A673 (cell line): Measurements from ENCODE around the gene ZNF280D. TPM values are rescaled to one million over a fixed set of nuclear protein-coding genes. Genes with fewer than 3 reads are reported as not detected.

Experiments
- BruUV-seq: library from RNA; stranded (reverse); fragments of 400-500 nt; replicated peaks from 2 replicates; lab custom pipeline; 2021; lab: Mats Ljungman, UMichigan
- CTCF ChIA-PET: fragments of 300-600 bp; sonication (Branson Sonifier 250); formaldehyde crosslinking; loops from one replicate; lab custom pipeline; 2022; ENCODE audit warnings: antibody characterized with exemption; lab: Charles Lee
- POLR2A ChIA-PET: fragments of 300-600 bp; sonication (Branson Sonifier 250); formaldehyde crosslinking; loops from one replicate; lab custom pipeline; 2022; ENCODE audit warnings: antibody characterized with exemption; ENCODE audit not compliant: low non-redundant PET; lab: Charles Lee
- DNase-seq: peaks from one replicate; pipeline ENCODE4 v3.0.0-alpha.2; 2015; ENCODE audit warnings: low spot score
- H3K27ac ChIP-seq: fragments of 200-600 bp; sonication (generic); 2 replicates; pipeline ENCODE4 v1.5.1; 2016; ENCODE audit warnings: mixed run types, low read depth, mild to moderate bottlenecking, mixed read lengths, antibody characterized with exemption, low read length; ENCODE audit not compliant: poor library complexity, severe bottlenecking
- H3K27me3 ChIP-seq: fragments of 200-600 bp; sonication (generic); replicated peaks from 2 replicates; pipeline ENCODE4 v1.6.1; 2017; ENCODE audit warnings: mixed run types, low read depth, mild to moderate bottlenecking, mixed read lengths, antibody characterized with exemption, low read length; ENCODE audit not compliant: insufficient read depth, poor library complexity
- H3K36me3 ChIP-seq: fragments of 200-600 bp; sonication (generic); 2 replicates; pipeline ENCODE4 v1.6.1; 2016; ENCODE audit warnings: mixed run types, mild to moderate bottlenecking, mixed read lengths, antibody characterized with exemption, low read length; ENCODE audit not compliant: insufficient read depth, poor library complexity, severe bottlenecking
- H3K4me1 ChIP-seq: fragments of 200-600 bp; sonication (generic); 2 replicates; pipeline ENCODE4 v1.6.1; 2017; ENCODE audit warnings: mixed run types, mild to moderate bottlenecking, mixed read lengths, antibody characterized with exemption, low read length; ENCODE audit not compliant: insufficient read depth, poor library complexity, severe bottlenecking
- H3K4me3 ChIP-seq: fragments of 200-600 bp; sonication (generic); 2 replicates; pipeline ENCODE4 v1.5.1; 2016; ENCODE audit warnings: low read depth, mixed run types, mild to moderate bottlenecking, mixed read lengths, low read length; ENCODE audit not compliant: poor library complexity, severe bottlenecking
- H3K9me3 ChIP-seq: fragments of 200-600 bp; sonication (generic); 2 replicates; pipeline ENCODE4 v1.6.1; 2016; ENCODE audit warnings: mixed run types, low read depth, mild to moderate bottlenecking, mixed read lengths, antibody characterized with exemption, low read length; ENCODE audit not compliant: poor library complexity, severe bottlenecking
- CTCF ChIP-seq: fragments of 300-800, 200-600 bp; sonication (generic); conservative IDR thresholded peaks from 2 replicates; pipeline ENCODE4 v1.5.1; 2017; ENCODE audit warnings: low read depth, mild to moderate bottlenecking, antibody characterized with exemption, low read length, moderate library complexity, mixed read lengths
- EZH2 ChIP-seq: fragments of 200-600 bp; sonication (generic); IDR thresholded peaks from 2 replicates; pipeline ENCODE4 v1.6.1; 2017; ENCODE audit warnings: borderline replicate concordance, low read depth, mild to moderate bottlenecking, mixed read lengths, antibody characterized with exemption, low read length; ENCODE audit not compliant: poor library complexity, severe bottlenecking
- intact Hi-C: fragments of 100-400 bp; cut with micrococcal nuclease; formaldehyde crosslinking; loops from one replicate; pipeline ENCODE4 v1.10.0; 2022; ENCODE audit not compliant: unreplicated experiment
- total RNA-seq: library from RNA; stranded (reverse); gene quantifications from 2 replicates; pipeline ENCODE4 v1.2.3, GENCODE V29; 2021

ZNF280D gene
- total RNA-seq, 1 experiment from 2014 or later, result 44.1 TPM

DNA sequence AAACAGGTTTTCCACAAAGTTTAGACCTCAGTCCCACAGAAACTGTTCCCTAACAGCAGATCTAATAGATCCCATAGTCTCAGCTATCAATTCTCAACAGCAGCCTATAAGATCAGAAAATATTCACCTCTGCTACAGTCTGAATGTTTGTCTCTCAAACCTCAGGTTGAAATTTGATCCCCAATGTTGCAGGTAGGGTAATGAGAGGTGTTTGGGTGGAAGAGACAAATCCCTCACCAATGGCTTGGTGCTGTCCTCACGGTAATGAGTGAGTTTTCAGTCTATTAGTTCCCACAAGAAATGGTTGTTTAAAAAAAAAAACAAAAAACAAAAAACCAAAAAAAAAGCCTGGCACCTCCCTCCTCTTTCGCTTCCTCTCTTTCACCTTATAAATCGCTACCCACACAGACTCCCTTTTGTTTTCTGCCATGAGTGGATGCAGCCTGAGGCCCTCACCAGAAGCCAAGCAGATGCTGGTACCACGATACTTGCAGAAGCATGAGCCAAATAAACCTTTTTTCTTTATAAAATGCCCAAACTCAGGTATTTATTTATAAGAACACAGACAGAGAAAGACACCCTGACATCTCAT, 14.2 kb downstream of the ZNF280D start:
- H3K4me3 ChIP-seq, result no peak overlapping the region
- TF ChIP-seq CTCF, result no peak
- no peak for TF ChIP-seq EZH2
- H3K9me3 ChIP-seq, result no peaks in the 10 kb centered on the region
- H3K27me3 ChIP-seq, result no peaks in the 10 kb centered on the region
- no TSS peak for BruUV-seq
- no peak for DNase-seq
- H3K36me3 ChIP-seq, result no peaks in the 10 kb centered on the region
- ChIA-PET POLR2A (no interaction called here), CTCF (no interaction called here)
- H3K4me1 ChIP-seq, result peaks cover 36% of the 10 kb centered on the region
- no peak overlapping the region for H3K27ac ChIP-seq
- intact Hi-C loops, result no loop called here

DNA sequence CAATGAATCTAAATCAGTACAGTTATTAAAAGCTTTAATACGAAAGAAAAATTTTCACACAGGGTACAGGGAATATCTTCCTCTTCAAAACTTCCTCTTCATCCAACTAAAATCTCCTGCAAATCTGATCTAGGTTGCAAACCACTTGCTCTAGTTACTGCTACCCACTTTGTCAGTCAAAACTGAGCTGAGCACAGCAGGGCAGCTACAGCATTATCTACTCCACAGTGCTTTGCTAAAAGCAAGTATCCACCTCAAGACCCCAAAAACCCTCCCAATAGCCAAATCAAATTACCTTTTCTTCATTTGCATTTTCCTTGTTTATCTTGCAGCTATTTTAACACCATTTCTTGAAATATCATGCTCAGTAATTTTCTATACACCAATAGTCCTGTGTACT, 14.7 kb downstream of the ZNF280D start:
- no peaks in the 10 kb centered on the region for H3K9me3 ChIP-seq
- POLR2A ChIA-PET, result no interaction called here
- no TSS peak for BruUV-seq
- TF ChIP-seq CTCF, result no peak
- TF ChIP-seq EZH2, result no peak
- H3K36me3 ChIP-seq, result no peaks in the 10 kb centered on the region
- CTCF ChIA-PET, result interaction anchor here (0.5 kb wide), 1 partner anchor 475 kb away, joined by 4 read pairs; the partner anchor contains the start of gene RFX7
- peaks cover 36% of the 10 kb centered on the region for H3K4me1 ChIP-seq
- DNase-seq, result no peak
- intact Hi-C loops, result no loop called here
- no peaks in the 10 kb centered on the region for H3K27me3 ChIP-seq
- no peak overlapping the region for H3K27ac ChIP-seq
- H3K4me3 ChIP-seq, result no peak overlapping the region

- ChIA-PET POLR2A (no interaction called here), CTCF (no interaction called here)
- Histone ChIP-seq H3K27ac (no peak overlapping the region), H3K4me1 (peaks cover 36% of the 10 kb centered on the region), H3K4me3 (no peak overlapping the region), H3K9me3 (no peaks in the 10 kb centered on the region), H3K27me3 (no peaks in the 10 kb centered on the region), H3K36me3 (no peaks in the 10 kb centered on the region)
- no TSS peak for BruUV-seq
- intact Hi-C loops, result no loop called here
- TF ChIP-seq CTCF (no peak), EZH2 (no peak)
- DNase-seq, result no peak
Measured at GRCh38 chr15:56716334-56716733, 17.0 kb downstream of the ZNF280D start.
